Liver (tissue), 3 donors: ENCODE data around the gene DUSP16.

Source experiments
- GABPA ChIP-seq, 2 donors: IDR thresholded peaks in 1 of 2; conservative IDR thresholded peaks in 1 of 2; 2 replicates each; pipeline ENCODE4 v1.6.1; 2016; ENCODE audit warnings: antibody characterized with exemption in 2 of 2, mild to moderate bottlenecking in 1 of 2, moderate library complexity in 1 of 2
- HNF4A ChIP-seq, 2 donors: conservative IDR thresholded peaks; 2 replicates each; pipeline ENCODE4 v1.6.1; 2016; ENCODE audit warnings: antibody characterized with exemption in 2 of 2, mild to moderate bottlenecking in 2 of 2
- JUND ChIP-seq, 2 donors: IDR thresholded peaks; 2 replicates each; pipeline ENCODE4 v1.6.1; 2016; ENCODE audit warnings: antibody characterized with exemption in 2 of 2
- RAD21 ChIP-seq, 2 donors: IDR thresholded peaks; 2 replicates each; pipeline ENCODE4 v1.6.1; 2016; ENCODE audit warnings: antibody characterized with exemption in 2 of 2, mild to moderate bottlenecking in 2 of 2
- YY1 ChIP-seq: IDR thresholded peaks from 2 replicates; pipeline ENCODE4 v1.6.1; 2016; ENCODE audit warnings: antibody characterized with exemption, mild to moderate bottlenecking
- TF ChIP-seq, protein P1 (sequence below): IDR thresholded peaks from 2 replicates; pipeline ENCODE4 v1.6.1; 2016; ENCODE audit warnings: antibody characterized with exemption
- TF ChIP-seq, protein P2 (sequence below): fragments of 150-350 bp; IDR thresholded peaks from 2 replicates; pipeline ENCODE4 v1.5.1; 2017; ENCODE audit warnings: improper control_type of control experiment, low read depth, low read length; ENCODE audit not compliant: missing input control
- donor health status: healthy.
- donor health status: healthy.

DNA sequence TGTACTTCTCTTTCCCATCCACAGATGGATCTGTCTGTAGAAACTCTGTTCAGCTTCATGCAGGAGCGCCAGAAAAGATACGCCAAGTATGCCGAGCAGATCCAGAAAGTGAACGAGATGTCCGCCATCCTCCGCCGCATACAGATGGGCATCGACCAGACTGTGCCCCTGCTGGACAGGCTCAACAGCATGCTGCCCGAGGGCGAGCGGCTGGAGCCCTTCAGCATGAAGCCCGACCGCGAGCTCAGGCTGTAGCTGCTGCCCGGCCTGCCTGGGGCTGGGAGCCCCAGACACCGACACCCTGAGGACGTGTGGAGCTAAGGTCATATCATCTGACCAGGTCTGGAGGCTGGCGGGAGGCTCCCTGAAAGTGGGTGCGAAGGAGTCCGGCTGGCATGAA is 97.1 kb downstream of the DUSP16 start:
- TF ChIP-seq HNF4A (conservative IDR thresholded peaks at IDR 0.05) (no peak), RAD21 (IDR thresholded peaks at IDR 0.05) (no peak), GABPA (IDR thresholded peaks at IDR 0.05 in 1 of 2, conservative IDR thresholded peaks at IDR 0.05 in 1 of 2) (no peak), YY1 (no peak), JUND (IDR thresholded peaks at IDR 0.05) (no peak)
- TF ChIP-seq, protein P1, sequence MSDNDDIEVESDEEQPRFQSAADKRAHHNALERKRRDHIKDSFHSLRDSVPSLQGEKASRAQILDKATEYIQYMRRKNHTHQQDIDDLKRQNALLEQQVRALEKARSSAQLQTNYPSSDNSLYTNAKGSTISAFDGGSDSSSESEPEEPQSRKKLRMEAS = no peak
- TF ChIP-seq, protein P2, sequence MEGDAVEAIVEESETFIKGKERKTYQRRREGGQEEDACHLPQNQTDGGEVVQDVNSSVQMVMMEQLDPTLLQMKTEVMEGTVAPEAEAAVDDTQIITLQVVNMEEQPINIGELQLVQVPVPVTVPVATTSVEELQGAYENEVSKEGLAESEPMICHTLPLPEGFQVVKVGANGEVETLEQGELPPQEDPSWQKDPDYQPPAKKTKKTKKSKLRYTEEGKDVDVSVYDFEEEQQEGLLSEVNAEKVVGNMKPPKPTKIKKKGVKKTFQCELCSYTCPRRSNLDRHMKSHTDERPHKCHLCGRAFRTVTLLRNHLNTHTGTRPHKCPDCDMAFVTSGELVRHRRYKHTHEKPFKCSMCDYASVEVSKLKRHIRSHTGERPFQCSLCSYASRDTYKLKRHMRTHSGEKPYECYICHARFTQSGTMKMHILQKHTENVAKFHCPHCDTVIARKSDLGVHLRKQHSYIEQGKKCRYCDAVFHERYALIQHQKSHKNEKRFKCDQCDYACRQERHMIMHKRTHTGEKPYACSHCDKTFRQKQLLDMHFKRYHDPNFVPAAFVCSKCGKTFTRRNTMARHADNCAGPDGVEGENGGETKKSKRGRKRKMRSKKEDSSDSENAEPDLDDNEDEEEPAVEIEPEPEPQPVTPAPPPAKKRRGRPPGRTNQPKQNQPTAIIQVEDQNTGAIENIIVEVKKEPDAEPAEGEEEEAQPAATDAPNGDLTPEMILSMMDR = no peak
